Activated CD4-positive, alpha-beta T cell treated with anti-CD3 and anti-CD28 coated beads for 24 hours (primary cell): ENCODE data around the gene SBNO2.

Experiments
- DNase-seq, 2 donors: peaks; one replicate each; pipeline ENCODE4 v3.0.0-alpha.2; 2020; ENCODE audit warnings: low read depth in 2 of 2

Gene SBNO2

DNA sequence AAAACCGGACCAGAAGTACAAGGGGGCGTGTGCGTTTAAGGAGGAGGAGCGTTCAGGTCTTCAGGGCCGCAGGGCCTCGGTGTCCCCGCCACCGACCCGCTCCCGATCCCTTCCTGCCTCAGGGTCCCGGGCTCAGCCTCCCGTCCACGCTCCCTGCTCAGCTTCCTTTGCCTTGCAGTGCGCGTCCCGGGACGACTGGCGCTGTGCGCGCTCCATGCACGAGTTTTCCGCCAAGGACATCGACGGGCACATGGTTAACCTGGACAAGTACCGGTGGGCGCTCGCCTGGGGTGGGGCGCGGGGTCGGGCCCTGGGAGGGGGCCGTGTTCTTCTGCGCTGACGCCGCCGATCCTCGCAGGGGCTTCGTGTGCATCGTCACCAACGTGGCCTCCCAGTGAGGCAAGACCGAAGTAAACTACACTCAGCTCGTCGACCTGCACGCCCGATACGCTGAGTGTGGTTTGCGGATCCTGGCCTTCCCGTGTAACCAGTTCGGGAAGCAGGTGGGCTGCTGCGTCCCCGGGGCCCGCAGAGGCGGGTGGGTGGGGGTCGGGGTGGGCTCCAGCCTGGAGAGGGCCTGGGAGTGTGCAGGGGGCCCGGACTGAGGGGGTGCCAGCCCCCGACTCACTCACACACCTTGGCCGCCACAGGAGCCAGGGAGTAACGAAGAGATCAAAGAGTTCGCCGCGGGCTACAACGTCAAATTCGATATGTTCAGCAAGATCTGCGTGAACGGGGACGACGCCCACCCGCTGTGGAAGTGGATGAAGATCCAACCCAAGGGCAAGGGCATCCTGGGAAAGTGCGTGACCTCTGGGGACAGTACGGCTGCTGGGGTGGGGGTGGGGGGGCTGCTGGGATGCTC lies 68.8 kb downstream of the SBNO2 start:
- no peak for DNase-seq

DNA sequence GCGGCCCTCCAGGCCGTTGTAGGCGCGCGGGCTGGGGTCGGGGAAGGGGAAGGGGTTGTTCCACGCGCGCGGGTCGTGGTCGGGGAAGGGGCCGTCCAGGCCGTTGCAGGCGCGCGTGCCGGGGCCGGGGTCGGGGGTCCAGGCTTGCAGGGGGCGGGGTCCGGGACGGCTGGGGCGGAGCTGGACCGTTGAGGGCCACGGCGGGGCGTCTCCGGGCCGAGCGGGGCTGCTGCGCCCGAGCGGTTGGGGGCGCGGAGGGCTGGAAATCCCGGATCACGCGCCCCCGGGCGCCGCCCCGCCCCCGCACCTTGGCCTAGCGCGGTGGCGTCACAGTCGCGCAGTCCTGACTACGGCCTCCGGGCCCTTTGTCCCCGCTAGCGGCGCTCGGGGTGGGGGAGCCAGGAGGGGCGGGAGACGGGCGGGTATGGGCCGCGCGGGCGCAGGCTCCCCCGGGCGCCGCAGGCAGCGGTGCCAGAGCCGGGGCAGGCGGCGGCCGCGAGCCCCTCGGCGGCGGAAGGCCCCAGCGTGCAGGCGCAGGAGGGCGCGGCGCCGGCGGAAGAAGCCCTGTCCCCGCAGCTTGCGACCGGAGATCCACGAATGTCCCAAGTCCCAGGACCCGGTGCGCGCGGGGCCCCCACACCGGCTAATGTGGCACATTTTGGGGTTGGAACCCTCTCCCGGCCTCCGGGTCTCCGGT lies 69.6 kb downstream of the SBNO2 start:
- peak in 1 of 2 donors; percentile 61 for DNase-seq

GRCh38 chr19:1103708-1104310 lies 70.3 kb downstream of the SBNO2 start, which contains the start of gene GPX4:
Gene GPX4, plus strand, starts transcription at chr19:1103994. Its CDS starts 50 bp downstream, at chr19:1104044.
- DNase-seq, result peak; percentile 97 to 98

GRCh38 chr19:1103132-1103707 lies 70.8 kb downstream of the SBNO2 start:
- no peak for DNase-seq

- DNase-seq, result no peak
These were observed 71.5 kb downstream of the SBNO2 start for GRCh38 chr19:1102407-1103131.

DNA sequence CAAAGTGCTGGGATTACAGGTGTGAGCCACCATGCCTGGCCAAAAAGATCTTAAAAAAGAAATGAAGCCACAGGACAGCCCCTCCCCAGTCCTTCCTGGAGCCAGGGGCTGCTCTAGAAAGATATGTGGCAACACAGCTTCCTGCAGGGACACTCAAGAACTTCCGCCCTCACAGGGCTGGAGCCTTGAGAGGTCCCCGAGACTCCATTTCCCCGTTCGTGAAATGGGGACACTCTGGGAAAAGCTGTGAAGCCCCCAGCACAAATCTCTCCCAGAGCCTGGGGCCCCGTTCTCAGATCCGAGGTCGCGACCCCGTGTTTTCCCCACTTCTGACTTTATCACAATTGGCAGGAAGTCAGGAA lies 72.8 kb downstream of the SBNO2 start:
- DNase-seq, result no peak

DNA sequence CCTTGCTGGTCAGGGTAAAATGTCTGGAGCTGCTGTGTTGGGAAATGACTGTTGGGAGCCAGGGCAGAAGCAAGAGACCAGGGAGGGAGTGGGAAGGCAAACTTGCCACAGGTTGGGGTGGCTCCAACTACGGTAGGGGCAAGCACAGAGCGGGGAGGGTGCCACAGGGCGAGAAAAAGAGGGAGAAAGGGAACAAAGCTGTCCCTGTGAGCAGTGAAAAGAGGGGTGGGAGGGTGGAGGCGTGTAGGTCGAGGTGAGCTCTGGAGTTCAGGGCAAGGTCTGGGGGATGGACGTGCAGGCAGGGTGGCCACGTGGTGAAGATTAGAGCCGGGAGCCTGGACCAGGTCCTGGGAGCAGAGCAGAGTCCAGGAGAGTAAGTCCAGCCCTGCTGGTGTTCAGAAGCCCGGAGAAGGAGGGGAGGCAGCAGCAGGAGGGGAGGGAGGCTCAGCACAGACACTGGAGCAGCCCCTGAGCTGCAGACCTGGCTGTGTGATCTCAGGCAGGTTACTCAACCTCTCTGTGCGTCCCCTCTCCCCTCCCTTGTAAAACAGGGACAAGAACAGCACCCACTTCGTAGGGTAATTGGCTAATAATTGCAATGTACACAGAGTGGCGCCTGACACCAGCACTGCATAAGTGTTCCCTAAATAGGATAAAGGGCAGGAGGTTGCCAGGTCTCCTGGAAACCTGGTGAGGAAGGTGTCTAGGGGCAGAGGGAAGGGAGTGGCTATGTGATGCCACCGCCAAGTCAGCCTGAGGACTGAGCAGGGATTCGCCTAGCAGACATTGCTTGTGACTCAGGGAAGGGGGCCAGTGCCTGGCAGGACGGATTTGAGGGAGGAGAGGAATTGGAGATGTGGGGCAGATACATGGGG lies 75.7 kb downstream of the SBNO2 start:
- no peak for DNase-seq

DNA sequence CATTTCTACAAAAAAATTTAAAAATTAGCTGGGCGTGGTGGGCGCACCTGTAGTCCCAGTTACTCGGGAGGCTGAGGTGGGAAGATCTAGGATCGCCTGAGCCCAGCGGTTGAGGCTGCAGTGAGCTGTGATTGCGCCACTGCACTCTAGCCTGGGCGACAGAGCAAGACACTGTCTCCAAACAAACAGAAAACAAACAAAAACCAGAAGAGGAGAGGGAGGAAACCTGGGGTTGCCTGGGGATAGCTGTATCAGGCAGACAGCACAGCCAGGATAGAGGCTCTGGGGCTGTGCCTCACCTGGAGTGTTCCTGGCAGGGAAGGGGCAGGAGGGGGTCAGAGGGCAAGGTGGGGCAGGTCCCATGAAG lies 76.3 kb downstream of the SBNO2 start:
- no peak for DNase-seq

DNA sequence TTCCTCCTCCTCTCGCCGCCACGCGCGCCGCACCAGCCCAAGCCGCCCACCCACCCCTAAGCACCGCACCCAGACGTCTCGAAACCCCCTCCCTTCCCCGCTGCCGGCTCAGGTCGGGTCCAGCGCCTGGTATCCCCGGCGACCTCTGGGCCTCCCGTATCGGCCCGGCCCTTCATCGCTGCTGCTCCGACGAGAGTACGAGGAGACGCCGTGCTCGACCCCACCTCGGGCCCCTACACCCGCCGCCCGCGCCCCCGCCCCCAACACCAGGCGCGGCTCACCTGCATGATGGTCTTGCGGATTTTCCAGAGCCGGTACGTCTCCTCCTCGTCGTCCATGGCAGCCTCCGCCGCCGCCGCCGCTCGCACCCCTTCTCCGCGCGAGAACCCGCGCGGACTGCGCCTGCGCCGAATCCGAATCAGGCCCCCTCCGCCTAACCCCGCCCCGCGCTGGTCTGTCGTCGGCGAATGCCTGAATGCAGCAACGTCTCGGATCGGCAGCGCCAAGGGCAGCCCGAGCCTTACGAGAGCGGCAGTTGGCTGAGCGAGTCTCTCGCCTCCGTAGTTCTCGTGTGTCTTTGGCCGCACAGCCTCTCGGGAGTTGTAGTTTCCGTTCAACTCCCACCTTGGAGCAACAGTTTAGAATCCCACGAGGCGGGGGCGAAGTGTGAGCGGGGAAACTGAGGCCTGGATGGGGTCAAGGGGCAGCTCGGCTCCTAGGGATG lies 78.9 kb downstream of the SBNO2 start, which contains the start of gene POLR2E:
Gene POLR2E (minus strand): TSS at position 398 of the 724 bp plus-strand sequence. CDS start 60 bp downstream, at position 338.
- DNase-seq, result peak; percentile 96 to 97

DNA sequence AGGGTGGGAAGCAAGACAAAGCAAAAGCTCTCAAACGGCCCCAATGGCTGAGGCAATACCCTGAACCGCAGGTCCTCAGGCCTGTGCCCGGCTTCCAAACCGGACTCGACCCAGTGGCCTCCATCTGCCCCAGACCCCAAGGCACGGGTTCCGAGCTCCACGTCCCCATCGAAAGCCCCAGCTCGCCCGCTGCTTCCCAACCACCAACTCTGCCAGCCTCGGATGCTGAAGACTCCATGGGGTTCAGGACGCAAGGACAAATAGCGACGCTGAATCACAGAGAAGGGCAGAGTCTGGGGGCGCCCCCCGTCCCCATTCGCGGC lies 79.5 kb downstream of the SBNO2 start:
- DNase-seq, result no peak

DNA sequence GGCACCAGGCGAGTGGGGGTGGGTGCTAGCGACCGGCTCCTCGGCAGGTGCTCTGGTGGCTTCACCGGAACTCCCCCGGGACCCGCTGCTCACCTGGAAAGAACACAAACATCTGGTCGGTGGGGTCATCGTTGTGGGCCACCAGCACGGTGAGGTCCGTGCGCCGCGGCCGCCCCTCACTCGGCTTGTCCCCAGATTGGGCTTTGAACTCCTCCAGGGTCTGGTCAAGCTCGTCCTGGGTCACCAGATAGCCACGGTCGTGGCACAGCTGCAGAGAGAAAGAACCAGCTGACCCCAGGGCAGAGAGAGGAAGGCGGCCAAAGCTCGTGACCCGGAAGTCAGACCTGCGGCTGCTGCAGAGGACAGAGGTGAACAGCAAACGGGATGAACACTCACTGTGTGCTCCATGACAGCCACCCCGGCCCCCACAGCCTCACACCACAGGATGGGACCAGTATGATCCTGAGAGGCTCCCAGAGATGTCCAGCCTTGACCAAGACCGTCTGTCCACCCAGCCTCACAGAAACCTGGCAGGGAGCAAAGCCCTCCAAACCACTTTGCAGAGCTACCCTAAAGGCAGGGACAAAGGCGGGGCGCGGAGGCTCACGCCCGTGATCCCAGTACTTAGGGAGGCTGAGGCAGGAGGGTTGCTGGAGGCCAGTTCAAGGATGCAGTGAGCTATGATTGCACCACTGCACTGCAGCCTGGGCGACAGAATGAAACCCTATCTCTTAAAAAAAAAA lies 80.1 kb downstream of the SBNO2 start:
- DNase-seq, result no peak

- DNase-seq, result no peak
These were observed 80.7 kb downstream of the SBNO2 start for GRCh38 chr19:1093330-1093729.

DNA sequence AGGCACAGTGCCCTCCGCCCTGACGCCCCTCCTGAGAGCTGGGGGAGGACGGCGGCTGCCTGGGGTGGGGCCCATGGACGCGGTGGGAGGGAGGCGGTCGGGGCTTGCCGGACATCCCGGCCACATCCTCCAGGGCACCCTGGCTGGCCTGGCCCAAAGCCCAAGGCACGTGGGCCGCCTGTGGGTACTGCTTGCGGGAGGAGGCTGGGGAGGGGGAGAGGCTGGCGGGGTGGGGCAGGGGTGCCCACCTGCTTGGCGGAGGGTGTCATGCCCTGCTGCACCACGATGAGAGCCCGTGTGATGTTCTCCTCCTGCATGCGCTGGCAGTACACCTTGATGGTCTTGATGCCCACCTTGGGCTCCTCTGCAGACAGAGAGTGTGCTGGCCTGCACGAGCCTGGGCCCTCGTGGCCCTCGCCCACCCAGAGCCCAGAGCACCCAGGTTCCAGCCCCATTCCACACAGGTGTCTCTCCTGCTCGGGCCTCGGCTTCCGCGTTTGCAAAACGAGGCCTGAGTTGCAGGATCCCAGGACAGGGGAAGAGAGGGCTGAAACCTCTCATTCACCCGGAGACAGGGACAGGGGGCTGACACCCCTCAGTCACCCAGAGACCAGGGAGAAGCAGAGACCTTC lies 82.4 kb downstream of the SBNO2 start:
- DNase-seq, result no peak

GRCh38 chr19:1090731-1091543 lies 83.1 kb downstream of the SBNO2 start:
- no peak for DNase-seq

GRCh38 chr19:1089891-1090290 lies 84.2 kb downstream of the SBNO2 start:
- no peak for DNase-seq

GRCh38 chr19:1089126-1089771 lies 84.8 kb downstream of the SBNO2 start:
- DNase-seq, result no peak

DNA sequence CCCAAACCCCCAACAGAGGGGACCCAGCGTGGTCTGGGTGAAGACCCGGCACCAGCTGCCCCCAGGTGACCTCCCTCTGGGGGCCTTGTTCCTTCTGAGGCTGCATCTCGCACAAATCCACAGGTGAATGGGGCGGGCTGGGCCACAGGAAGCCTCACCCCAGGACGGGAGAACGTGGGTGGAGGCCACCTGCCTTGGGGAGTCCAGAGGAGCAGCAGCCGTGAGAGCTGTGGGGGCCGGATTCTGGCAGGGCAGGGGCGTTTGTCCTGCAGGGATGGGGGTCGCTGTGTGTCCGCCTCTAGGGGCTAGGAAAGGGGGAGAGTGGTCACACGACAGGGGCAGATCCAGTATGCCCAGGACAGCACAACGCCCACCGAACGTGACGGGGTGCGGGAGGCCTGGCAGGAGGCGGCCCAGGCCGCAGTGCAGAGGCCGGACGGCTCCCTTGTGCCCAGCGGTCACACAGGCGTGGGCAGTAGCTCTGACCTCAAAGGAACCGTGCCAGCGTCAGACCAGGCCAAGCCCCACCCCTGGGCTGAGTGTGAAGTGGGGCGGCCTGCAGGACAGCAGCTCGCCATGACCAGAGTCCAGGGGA lies 85.6 kb downstream of the SBNO2 start:
- no peak for DNase-seq
